A375 (cell line): ENCODE data around the gene PLPP6. TPM values are rescaled to one million over a fixed set of nuclear protein-coding genes. Genes with fewer than 3 reads are reported as not detected.

Source experiments
- total RNA-seq: library from RNA; depleted of rRNA; stranded (reverse); fragments of >200 nt; shearing (Covaris generic); gene quantifications from 2 replicates; pipeline ENCODE4 v1.2.3, GENCODE V29; 2014; rRNA removed

PLPP6 gene
- 11.3 and 12.1 TPM in 2 replicates for total RNA-seq

GRCh38 chr9:4662108-4662988 lies at the start of gene PLPP6:
PLPP6 (plus strand) TSS chr9:4662294; CDS start chr9:4662376, 82 bp downstream.

GRCh38 chr9:4666042-4666699 lies 4.1 kb downstream of the PLPP6 start, which contains the start of gene SPATA6L:
SPATA6L (minus strand) TSS chr9:4666480; CDS start chr9:4666250, 230 bp downstream.

GRCh38 chr9:4679268-4680172 lies 17.4 kb downstream of the PLPP6 start, which contains the start of gene CDC37L1:
CDC37L1 (plus strand) TSS chr9:4679569; CDS start chr9:4679768, 199 bp downstream.

Other genes with a start within 250 kb of the PLPP6 start
- gene SLC1A1, start 171.8 kb upstream of the PLPP6 start, total RNA-seq: 10.5 and 10.8 TPM in 2 replicates
- 2.1 and 2.3 TPM in 2 replicates for gene SPATA6L, start 4.2 kb downstream of the PLPP6 start, total RNA-seq
- gene CDC37L1, start 17.3 kb downstream of the PLPP6 start, total RNA-seq: 24.1 and 31.4 TPM in 2 replicates
- 28.8 and 29.3 TPM in 2 replicates for gene AK3, start 78.9 kb downstream of the PLPP6 start, total RNA-seq
- 37.3 and 52.4 TPM in 2 replicates for gene RCL1, start 130.7 kb downstream of the PLPP6 start, total RNA-seq